HEK293 (cell line): ENCODE results near the gene CSTPP1.

ENCODE experiments used
- CTCF ChIA-PET: fragments of 350-600 bp; formaldehyde crosslinking; extraction: SDS; loops from one replicate; lab custom pipeline; 2021; ENCODE audit warnings: antibody characterized with exemption; lab: Yijun Ruan, JAX
- POLR2A ChIA-PET: fragments of 300-600 bp; formaldehyde crosslinking; extraction: SDS; loops from one replicate; lab custom pipeline; 2020; ENCODE audit warnings: antibody characterized with exemption, inconsistent platforms; lab: Yijun Ruan, JAX
- H3K27ac ChIP-seq: fragments of 200-500 bp; sonication (Bioruptor generic); 2 replicates; pipeline ENCODE4 v1.5.1; 2014; ENCODE audit warnings: low read depth, low read length, control low read depth, inconsistent platforms; ENCODE audit errors: extremely low read depth
- H3K36me3 ChIP-seq, 2 experiments: fragments of 200-500 bp in 1 of 2; sonication (Bioruptor generic) in 1 of 2; 1 replicate in 1 of 2; 2 replicates in 1 of 2; pipeline ENCODE4 v1.5.1; 2014 to 2017; ENCODE audit warnings: inconsistent platforms in 2 of 2, low read length in 2 of 2; ENCODE audit not compliant: control insufficient read depth in 2 of 2, insufficient read depth in 1 of 2
- H3K4me1 ChIP-seq: fragments of 200-500 bp; sonication (Bioruptor generic); 2 replicates; pipeline ENCODE4 v1.5.1; 2014; ENCODE audit warnings: mild to moderate bottlenecking, low read length, inconsistent platforms; ENCODE audit not compliant: control insufficient read depth, insufficient read depth
- H3K4me3 ChIP-seq: 2 replicates; pipeline ENCODE4 v1.5.1; 2011; ENCODE audit warnings: low read depth, mild to moderate bottlenecking, control low read depth, low read length, moderate library complexity
- H3K9me3 ChIP-seq: fragments of 200-500 bp; sonication (Bioruptor generic); 2 replicates; pipeline ENCODE4 v1.5.1; 2014; ENCODE audit warnings: low read depth, low read length, inconsistent platforms; ENCODE audit not compliant: control insufficient read depth, insufficient read depth
- MZF1 ChIP-seq: fragments of 450-650 bp; formaldehyde crosslinking; IDR thresholded peaks from 2 replicates; pipeline ENCODE4 v1.5.1; 2017; ENCODE audit warnings: missing biosample characterization, missing genetic modification characterization, borderline replicate concordance
- OVOL3 ChIP-seq: fragments of 450-650 bp; formaldehyde crosslinking; IDR thresholded peaks from 2 replicates; pipeline ENCODE4 v1.5.1; 2016; ENCODE audit warnings: missing biosample characterization, missing genetic modification characterization
- PRDM2 ChIP-seq: fragments of 450-650 bp; formaldehyde crosslinking; IDR thresholded peaks from 2 replicates; pipeline ENCODE4 v1.5.1; 2016; ENCODE audit warnings: missing biosample characterization, missing genetic modification characterization, borderline replicate concordance
- SP3 ChIP-seq: fragments of 450-650 bp; formaldehyde crosslinking; IDR thresholded peaks from 2 replicates; pipeline ENCODE4 v1.5.1; 2016; ENCODE audit warnings: missing biosample characterization, missing genetic modification characterization
- TRIM28 ChIP-seq: IDR thresholded peaks from 2 replicates; pipeline ENCODE4 v1.6.1; 2011; ENCODE audit warnings: low read length, control low read depth, borderline replicate concordance
- ZBTB1 ChIP-seq: fragments of 450-650 bp; formaldehyde crosslinking; IDR thresholded peaks from 2 replicates; pipeline ENCODE4 v1.5.1; 2016; ENCODE audit warnings: missing biosample characterization, missing genetic modification characterization
- ZBTB20 ChIP-seq: fragments of 450-650 bp; formaldehyde crosslinking; IDR thresholded peaks from 2 replicates; pipeline ENCODE4 v1.5.1; 2016; ENCODE audit warnings: missing biosample characterization, missing genetic modification characterization
- ZBTB48 ChIP-seq: fragments of 450-650 bp; formaldehyde crosslinking; IDR thresholded peaks from 2 replicates; pipeline ENCODE4 v1.5.1; 2016; ENCODE audit warnings: missing biosample characterization, missing genetic modification characterization
- ZFP37 ChIP-seq: fragments of 450-650 bp; formaldehyde crosslinking; IDR thresholded peaks from 2 replicates; pipeline ENCODE4 v1.5.1; 2016; ENCODE audit warnings: missing biosample characterization, missing genetic modification characterization
- ZIC2 ChIP-seq: fragments of 450-650 bp; formaldehyde crosslinking; IDR thresholded peaks from 2 replicates; pipeline ENCODE4 v1.5.1; 2016; ENCODE audit warnings: missing biosample characterization, missing genetic modification characterization
- ZNF350 ChIP-seq: fragments of 450-650 bp; formaldehyde crosslinking; IDR thresholded peaks from 2 replicates; pipeline ENCODE4 v1.5.0; 2017; ENCODE audit warnings: missing biosample characterization, mild to moderate bottlenecking, missing genetic modification characterization
- ZNF560 ChIP-seq: fragments of 450-650 bp; formaldehyde crosslinking; IDR thresholded peaks from 2 replicates; pipeline ENCODE4 v1.5.1; 2017; ENCODE audit warnings: missing biosample characterization, missing genetic modification characterization, borderline replicate concordance
- ZNF561 ChIP-seq: fragments of 450-650 bp; IDR thresholded peaks from 2 replicates; pipeline ENCODE4 v1.5.1; 2018; ENCODE audit warnings: missing biosample characterization, missing genetic modification characterization, borderline replicate concordance
- ZNF621 ChIP-seq: fragments of 450-650 bp; formaldehyde crosslinking; IDR thresholded peaks from 2 replicates; pipeline ENCODE4 v1.5.1; 2017; ENCODE audit warnings: missing biosample characterization, missing genetic modification characterization
- ZNF654 ChIP-seq: fragments of 450-650 bp; formaldehyde crosslinking; IDR thresholded peaks from 2 replicates; pipeline ENCODE4 v1.5.1; 2016; ENCODE audit warnings: low read depth, missing biosample characterization, missing genetic modification characterization
- ZNF664 ChIP-seq: fragments of 450-650 bp; formaldehyde crosslinking; IDR thresholded peaks from 2 replicates; pipeline ENCODE4 v1.5.1; 2016; ENCODE audit warnings: missing biosample characterization, missing genetic modification characterization
- ZNF701 ChIP-seq: fragments of 450-650 bp; formaldehyde crosslinking; IDR thresholded peaks from 2 replicates; pipeline ENCODE4 v1.5.1; 2016; ENCODE audit warnings: missing biosample characterization, missing genetic modification characterization
- ZNF704 ChIP-seq: fragments of 450-650 bp; formaldehyde crosslinking; IDR thresholded peaks from 2 replicates; pipeline ENCODE4 v1.5.1; 2016; ENCODE audit warnings: missing biosample characterization, missing genetic modification characterization
- ZNF791 ChIP-seq: fragments of 450-650 bp; formaldehyde crosslinking; IDR thresholded peaks from 2 replicates; pipeline ENCODE4 v1.5.1; 2016; ENCODE audit warnings: missing biosample characterization, missing genetic modification characterization
- ZNF843 ChIP-seq: fragments of 450-650 bp; formaldehyde crosslinking; IDR thresholded peaks from 2 replicates; pipeline ENCODE4 v1.5.1; 2016; ENCODE audit warnings: missing biosample characterization, missing genetic modification characterization

The CSTPP1 gene

GRCh38 chr11:47050284-47050683, 113.7 kb downstream of the CSTPP1 start:
- Histone ChIP-seq H3K9me3 (no peaks in the 10 kb centered on the region), H3K4me3 (no peak overlapping the region), H3K36me3 (no peaks in the 10 kb centered on the region; a peak in 1 of 3 replicates), H3K27ac (no peak overlapping the region), H3K4me1 (no peaks in the 10 kb centered on the region)
- POLR2A ChIA-PET = no interaction called here
- CTCF ChIA-PET = interaction anchor here (0.5 to 0.8 kb wide), 2 partner anchors 29 to 108 kb away, joined by 3 read pairs; no protein-coding TSS in a partner anchor
- TF ChIP-seq ZNF701 (tag by site-specific recombination) = no peak
- TF ChIP-seq ZBTB1 (tag by site-specific recombination) = no peak
- TF ChIP-seq ZNF664 (tag by site-specific recombination) = peak; percentile 93

- TF ChIP-seq ZNF560 (tag by site-specific recombination) (no peak), ZNF843 (tag by site-specific recombination) (no peak), ZBTB48 (tag by site-specific recombination) (0 out of 2 replicates have a peak, but pooled peaks have one; percentile 23), ZNF654 (no peak)
- Histone ChIP-seq H3K36me3 (no peaks in the 10 kb centered on the region; a peak in 1 of 3 replicates), H3K4me3 (no peak overlapping the region), H3K9me3 (no peaks in the 10 kb centered on the region), H3K4me1 (peaks cover 5% of the 10 kb centered on the region; the same call in 1 of the 2 replicates), H3K27ac (no peak overlapping the region)
- CTCF ChIA-PET = interaction anchor here (0.6 to 0.8 kb wide), 2 partner anchors 30 to 318 kb away, joined by 3 read pairs; no protein-coding TSS in a partner anchor
- POLR2A ChIA-PET = no interaction called here
Measured at GRCh38 chr11:47051217-47051616, 114.7 kb downstream of the CSTPP1 start.

GRCh38 chr11:47052165-47052564, 115.6 kb downstream of the CSTPP1 start:
- ChIA-PET POLR2A (no interaction called here), CTCF (no interaction called here)
- TF ChIP-seq MZF1 (tag by site-specific recombination) = no peak
- no peak for TF ChIP-seq ZNF561 (tag by site-specific recombination)
- TF ChIP-seq SP3 (tag by site-specific recombination) = no peak
- no peak for TF ChIP-seq ZNF350 (tag by site-specific recombination)
- no peak for TF ChIP-seq ZNF704 (tag by site-specific recombination)
- no peak for TF ChIP-seq ZNF791 (tag by site-specific recombination)
- TF ChIP-seq ZIC2 (tag by site-specific recombination) = no peak
- no peak for TF ChIP-seq ZFP37 (tag by site-specific recombination)
- TF ChIP-seq OVOL3 (tag by site-specific recombination) = no peak
- TF ChIP-seq TRIM28 = no peak
- TF ChIP-seq ZBTB20 (tag by site-specific recombination) = no peak
- TF ChIP-seq ZNF560 (tag by site-specific recombination) = no peak
- no peak for TF ChIP-seq PRDM2
- no peak for TF ChIP-seq ZNF621 (tag by site-specific recombination)

More at GRCh38 chr11:47052165-47052564, 115.6 kb downstream of the CSTPP1 start:
- H3K36me3 ChIP-seq = no peaks in the 10 kb centered on the region; a peak in 1 of 3 replicates
- H3K27ac ChIP-seq = no peak overlapping the region
- no peak overlapping the region for H3K4me3 ChIP-seq
- no peaks in the 10 kb centered on the region for H3K9me3 ChIP-seq
- H3K4me1 ChIP-seq = peaks cover 5% of the 10 kb centered on the region; the same call in 1 of the 2 replicates
